ENCODE data around the gene ABHD3.
"Not testable (repeated sequence)": the region's sequence is repeated elsewhere in the genome, so short reads cannot be mapped to it uniquely, and the experiment has no call there.

ABHD3 gene

DNA sequence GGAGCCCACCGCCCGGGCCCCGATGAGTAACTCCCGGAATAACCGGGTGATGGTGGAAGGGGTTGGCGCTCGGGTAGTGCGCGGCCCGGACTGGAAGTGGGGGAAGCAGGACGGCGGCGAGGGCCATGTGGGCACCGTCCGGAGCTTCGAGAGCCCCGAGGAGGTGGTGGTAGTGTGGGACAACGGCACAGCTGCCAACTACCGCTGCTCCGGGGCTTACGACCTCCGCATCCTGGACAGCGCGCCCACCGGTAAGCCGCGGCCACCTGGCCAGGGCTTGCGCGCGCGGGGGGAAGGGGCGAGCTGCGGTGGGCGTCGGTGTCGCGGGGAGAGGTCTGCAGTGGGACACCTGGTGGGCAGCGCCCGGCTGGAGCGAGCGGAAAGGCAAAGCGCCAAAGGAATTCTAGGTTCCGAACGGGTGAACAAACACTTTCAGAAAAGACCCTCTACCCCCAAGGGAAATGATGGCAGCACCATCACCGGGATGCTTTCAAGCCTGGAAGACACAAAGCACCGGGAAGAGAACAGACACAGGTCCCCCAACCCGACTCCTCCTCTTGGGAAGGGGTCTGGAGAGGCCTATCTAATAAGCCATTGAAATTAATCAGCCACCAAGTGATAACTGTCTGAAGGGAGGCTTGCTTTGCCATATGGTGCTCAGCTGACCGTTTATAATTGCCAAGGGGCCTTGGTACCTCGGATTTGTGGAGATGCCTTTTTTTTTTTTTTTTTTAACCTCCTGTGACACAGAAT is 37.2 kb upstream of the ABHD3 start:
- TF ChIP-seq, protein P1, sequence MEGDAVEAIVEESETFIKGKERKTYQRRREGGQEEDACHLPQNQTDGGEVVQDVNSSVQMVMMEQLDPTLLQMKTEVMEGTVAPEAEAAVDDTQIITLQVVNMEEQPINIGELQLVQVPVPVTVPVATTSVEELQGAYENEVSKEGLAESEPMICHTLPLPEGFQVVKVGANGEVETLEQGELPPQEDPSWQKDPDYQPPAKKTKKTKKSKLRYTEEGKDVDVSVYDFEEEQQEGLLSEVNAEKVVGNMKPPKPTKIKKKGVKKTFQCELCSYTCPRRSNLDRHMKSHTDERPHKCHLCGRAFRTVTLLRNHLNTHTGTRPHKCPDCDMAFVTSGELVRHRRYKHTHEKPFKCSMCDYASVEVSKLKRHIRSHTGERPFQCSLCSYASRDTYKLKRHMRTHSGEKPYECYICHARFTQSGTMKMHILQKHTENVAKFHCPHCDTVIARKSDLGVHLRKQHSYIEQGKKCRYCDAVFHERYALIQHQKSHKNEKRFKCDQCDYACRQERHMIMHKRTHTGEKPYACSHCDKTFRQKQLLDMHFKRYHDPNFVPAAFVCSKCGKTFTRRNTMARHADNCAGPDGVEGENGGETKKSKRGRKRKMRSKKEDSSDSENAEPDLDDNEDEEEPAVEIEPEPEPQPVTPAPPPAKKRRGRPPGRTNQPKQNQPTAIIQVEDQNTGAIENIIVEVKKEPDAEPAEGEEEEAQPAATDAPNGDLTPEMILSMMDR (IDR thresholded peaks at IDR 0.05) = no peak
- H3K4me3 ChIP-seq = peak overlapping the region; percentile 86
- no peak for DNase-seq (ENCODE audit: low spot score)
- H3K27ac ChIP-seq = peak overlapping the region; percentile 97

DNA sequence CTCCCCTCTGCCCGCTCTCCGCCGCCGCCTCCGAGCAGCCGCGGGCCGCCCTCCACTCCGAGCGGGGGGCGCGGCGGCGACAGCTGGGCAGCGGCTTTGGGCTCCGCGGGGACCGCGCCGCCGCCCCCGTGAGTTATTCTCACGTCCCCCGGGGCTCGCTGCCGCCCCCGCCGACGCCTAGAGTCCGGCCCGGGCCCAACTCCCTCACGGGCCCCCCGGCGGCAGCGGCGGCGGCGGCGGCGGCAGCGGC is 36.7 kb upstream of the ABHD3 start:
- DNase-seq (ENCODE audit: low spot score) = no peak
- Histone ChIP-seq H3K27ac (peak overlapping the region; percentile 97), H3K4me3 (peak overlapping the region; percentile 86)
- TF ChIP-seq, protein P1 (IDR thresholded peaks at IDR 0.05) = no peak

DNA sequence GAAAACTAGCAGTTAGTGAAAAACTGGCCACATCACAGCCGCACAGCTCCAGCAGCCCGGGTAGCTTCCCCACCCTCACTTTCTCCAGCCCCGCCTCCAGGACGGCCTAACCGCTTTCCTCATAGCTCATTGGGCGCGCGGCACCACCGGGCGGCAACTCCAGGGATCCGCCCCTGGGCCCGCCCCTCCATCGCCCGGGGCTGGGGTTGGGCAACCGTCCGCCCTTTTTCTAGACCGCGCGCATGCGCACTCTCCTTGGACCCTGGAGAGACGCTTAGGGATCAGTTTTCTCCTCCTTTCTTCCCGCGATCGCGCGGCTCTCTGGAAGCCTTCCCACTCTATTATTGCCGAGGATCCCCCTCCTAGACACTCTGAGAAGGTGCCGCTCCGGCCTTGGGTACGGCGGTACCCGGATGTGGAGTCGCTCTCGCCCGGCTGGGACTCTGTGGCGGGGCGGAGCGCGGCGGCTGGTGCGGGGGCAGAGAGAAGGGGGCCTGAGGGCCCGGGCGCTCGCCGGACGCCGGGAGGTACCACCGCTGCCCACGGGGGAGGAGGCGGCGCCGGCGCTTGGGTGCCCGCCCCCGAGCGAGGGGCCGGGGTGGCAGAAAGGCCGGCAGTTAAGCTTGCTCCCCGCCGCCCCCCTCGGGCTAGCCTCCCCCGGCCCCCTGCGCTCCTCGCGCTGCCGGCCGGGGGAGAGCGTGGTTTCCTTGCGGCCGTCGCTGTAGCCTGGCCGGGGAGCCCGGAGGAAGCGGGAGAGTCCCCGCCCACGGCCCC is 36.2 kb upstream of the ABHD3 start, which contains the start of gene MIB1:
Gene MIB1, plus strand, starts transcription at position 255 of the 774 bp plus-strand sequence. CDS start 792 bp downstream, outside the sequence.
- Histone ChIP-seq H3K4me3 (peak within 1 kb of the TSS; percentile 86), H3K27ac (peak within 1 kb of the TSS; percentile 97)

DNA sequence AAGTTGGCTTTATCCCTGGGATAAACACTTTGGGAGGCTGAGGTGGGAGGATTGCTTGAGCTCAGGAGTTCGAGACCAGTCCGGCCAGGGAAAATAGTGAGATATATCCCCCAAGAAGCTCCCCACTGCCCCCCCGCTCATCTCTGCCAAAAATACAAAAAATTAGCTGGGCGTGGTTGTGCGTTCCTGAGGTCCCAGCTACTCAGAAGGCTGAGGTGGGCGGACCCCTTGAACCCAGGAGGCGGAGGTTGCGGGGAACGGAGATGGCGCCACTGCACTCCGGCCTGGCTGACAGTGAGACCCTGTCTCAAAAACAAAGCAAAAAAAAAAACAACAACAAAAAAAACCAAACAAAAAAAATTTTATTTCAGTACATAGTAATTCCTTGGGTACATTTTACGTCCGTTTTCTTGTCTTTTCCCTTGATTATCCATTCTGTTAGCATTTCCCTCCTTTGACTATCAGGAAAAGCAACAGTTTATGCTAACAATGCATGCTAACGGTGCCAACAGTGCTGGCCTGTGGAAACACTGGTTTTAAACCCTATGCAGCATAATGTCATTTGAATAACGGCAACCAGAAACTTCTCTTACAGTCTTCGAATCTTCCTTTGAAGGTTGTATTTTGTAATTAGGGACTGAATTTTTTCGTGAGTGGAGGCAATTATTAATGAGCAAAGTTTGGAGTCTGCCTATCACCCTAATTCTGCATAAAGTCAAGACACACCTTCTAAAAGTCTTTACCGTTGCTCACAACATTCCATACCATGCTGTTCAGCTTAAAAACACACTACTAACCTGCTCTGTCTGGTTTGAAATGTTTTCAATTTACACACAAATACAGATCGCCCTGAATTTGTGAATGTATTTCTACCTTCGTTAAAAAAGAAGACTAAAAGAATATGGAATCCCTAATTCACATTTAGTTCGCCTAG is 35.3 kb upstream of the ABHD3 start:
- DNase-seq (ENCODE audit: low spot score) = no peak
- Histone ChIP-seq H3K27ac (peak overlapping the region; percentile 97), H3K4me3 (peak overlapping the region; percentile 86)
- TF ChIP-seq, protein P1 (IDR thresholded peaks at IDR 0.05) = no peak

More for the DNA sequence above, 36.2 kb upstream of the ABHD3 start, which contains the start of gene MIB1:
- TF ChIP-seq, protein P1 (IDR thresholded peaks at IDR 0.05) = no peak
- peak; percentile 99 for DNase-seq (ENCODE audit: low spot score)

DNA sequence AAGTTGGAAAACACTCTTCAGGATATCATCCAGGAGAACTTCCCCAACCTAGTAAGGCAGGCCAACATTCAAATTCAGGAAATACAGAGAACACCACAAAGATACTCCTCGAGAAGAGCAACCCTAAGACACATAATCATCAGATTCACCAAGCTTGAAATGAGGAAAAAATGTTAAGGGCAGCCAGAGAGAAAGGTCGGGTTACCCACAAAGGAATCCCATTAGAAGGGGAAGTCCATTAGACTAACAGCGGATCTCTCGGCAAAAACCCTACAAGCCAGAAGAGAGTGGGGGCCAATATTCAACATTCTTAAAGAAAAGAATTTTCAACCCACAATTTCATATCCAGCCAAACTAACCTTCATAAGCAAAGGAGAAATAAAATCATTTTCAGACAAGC is 32.4 kb upstream of the ABHD3 start:
- not testable (repeated sequence) for DNase-seq (ENCODE audit: low spot score); H3K27ac ChIP-seq; H3K4me3 ChIP-seq

DNA sequence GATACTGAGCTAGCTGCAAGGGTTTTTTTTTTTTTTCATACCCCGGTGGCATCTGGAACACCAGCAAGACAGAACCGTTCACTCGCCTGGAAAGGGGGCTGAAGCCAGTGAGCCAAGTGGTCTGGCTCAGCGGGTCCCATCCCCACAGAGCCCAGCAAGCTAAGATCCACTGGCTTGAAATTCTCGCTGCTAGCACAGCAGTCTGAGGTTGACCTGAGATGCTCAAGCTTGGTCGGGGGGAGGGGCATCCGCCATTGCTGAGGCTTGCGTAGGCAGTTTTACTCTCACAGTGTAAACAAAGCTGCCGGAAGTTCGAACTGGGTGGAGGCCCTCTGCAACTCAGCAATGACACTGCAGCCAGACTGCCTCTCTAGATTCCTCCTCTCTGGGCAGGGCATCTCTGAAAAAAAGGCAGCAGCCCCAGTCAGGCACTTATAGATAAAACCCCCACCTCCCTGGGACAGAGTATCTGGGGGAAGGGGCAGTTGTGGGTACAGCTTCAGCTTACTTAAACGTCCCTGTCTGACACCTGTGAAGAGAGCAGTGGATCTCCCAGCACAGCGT is 31.0 kb upstream of the ABHD3 start:
- TF ChIP-seq, protein P1 (IDR thresholded peaks at IDR 0.05) = no peak
- no peak for DNase-seq (ENCODE audit: low spot score)
- Histone ChIP-seq H3K27ac (no peak overlapping the region), H3K4me3 (no peak overlapping the region)

DNA sequence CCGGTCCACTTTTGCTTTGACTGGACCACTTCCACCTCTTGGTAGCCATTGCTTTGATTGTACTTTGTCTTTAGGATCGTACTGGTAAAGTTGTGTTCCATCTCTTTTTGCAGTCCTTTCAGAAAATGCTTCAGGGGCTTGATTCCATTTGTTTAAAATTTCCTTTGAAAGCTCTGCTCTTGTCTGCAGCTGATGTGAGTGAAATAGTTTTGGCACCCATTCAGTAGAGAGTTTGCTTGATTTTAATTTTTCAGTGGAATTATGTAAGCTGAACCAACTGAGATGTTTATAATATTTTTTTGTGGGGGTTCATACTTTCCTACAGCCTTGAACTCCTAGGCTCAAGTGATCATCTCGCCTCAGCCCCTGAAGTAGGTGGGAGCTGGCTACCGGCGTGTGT is 28.4 kb upstream of the ABHD3 start:
- TF ChIP-seq, protein P1 (IDR thresholded peaks at IDR 0.05) = no peak
- no peak for DNase-seq (ENCODE audit: low spot score)
- Histone ChIP-seq H3K4me3 (no peak overlapping the region), H3K27ac (no peak overlapping the region)
